DLD1 (cell line): ENCODE measurements around the gene TMC2.

Experiments used
- in situ Hi-C: cut with HindIII; loops from 2 replicates; pipeline ENCODE4 v1.10.0; 2017; ENCODE audit warnings: low sequenced_read_pairs

TMC2 gene

DNA sequence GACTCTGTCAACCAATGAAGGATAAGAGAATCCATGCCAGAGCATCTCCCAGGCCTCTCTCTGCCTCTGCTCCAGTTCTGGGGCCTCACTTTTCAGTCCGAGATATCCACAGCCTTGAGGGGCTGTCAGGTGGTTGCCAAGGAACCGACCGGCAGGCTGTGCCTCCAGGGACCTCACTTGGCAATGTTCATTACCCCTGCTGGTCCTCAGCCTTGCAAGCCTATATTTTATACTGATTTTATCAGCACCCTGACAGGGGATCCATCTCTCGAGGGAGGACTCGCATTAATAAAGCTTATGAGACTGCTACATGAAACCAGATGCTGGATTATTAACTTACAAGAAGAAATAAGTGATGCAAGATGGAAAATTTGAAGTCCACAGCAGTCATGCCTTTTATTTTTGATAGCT is 39.9 kb downstream of the TMC2 start:
- in situ Hi-C loops: no loop called here

DNA sequence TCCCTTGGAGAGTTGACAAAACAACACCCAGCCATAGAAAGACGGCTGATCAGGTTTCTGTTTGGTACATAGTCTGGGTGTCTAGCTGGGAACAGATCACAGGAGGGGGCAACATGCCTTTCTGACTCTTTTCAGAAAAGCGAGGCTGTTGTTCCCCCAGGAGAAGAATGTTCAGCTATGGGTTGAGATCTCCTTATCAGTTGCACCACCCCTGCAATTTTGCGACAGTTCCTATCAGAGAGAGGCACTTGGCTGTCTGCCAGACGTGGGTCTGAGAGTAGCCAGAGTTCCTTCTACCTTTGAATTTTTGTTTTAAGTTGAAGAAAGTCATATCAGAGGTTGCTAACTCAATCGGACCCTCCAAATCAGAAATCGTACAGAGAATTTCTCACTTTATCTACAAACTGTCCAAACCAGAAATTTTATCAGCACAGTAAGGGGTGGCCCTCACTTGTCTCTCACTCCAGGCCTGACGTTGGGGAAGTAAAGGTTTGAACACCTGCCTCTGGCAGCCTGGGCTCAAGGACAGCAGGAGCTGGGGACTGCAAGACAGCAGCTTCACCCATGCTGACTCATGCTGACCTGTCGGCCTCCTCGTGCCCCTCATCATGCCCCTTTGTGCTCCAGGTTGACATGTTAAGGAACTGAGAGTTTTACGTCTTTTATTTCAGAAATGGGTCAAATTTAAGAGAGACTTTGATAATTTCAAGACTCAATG is 42.3 kb downstream of the TMC2 start:
- in situ Hi-C loops: no loop called here

DNA sequence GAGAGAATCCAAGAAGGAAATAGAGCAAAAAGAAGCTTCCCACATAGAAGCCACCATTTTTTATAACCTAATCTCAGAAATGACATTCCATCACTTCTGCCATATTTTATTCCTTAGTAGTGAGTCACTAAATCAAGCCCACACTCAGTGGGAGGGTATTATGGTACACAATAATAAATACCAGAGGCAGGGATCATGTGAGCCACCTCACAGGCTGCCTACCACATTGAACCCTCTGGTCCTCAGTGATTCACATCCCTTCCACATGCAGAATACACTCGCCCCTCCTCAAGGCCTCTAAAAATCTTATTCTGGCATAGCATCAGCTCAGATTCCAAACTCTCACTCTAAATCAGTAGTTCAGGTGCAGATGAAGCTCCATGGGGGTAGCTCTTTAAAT is 49.4 kb downstream of the TMC2 start:
- in situ Hi-C loops: no loop called here

DNA sequence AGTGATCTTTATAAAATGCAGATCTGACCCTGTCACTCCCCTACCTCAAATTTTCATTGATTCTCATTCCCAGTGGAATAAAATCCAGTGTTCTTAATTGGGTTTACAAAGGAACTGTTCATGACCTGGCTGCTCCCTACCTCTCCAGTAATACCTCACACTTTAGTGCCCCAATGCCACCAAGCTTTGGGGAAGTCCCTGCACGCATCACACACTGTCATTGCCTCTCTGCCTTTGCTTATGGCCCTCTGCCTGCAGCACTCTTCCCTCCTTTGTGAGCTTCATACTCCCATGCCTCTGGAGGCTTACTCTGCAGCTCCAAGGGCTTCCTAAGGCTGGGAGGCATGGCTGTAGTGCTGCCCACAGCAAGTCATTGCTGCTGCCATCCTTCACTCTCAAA is 57.4 kb downstream of the TMC2 start:
- in situ Hi-C loops: no loop called here

DNA sequence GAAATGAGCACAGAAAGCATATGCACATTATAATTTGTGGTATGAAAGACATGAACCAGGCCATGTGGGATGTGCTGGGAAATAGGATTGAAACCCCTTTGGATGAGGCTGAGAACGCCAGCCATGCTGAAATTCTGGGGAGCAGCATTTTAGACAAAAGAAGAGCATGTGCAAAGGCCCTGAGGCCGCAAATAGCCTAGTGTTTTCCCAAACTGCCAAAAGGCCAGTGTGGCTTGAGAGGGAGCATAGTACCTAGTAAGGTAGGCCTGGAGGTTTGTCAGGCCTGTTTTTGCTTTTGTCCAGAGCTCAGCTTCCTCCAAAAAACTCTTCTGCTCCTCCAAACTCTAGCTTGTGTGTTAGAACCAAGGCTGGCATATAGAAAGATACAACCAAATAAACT is 58.7 kb downstream of the TMC2 start:
- in situ Hi-C loops: no loop called here

DNA sequence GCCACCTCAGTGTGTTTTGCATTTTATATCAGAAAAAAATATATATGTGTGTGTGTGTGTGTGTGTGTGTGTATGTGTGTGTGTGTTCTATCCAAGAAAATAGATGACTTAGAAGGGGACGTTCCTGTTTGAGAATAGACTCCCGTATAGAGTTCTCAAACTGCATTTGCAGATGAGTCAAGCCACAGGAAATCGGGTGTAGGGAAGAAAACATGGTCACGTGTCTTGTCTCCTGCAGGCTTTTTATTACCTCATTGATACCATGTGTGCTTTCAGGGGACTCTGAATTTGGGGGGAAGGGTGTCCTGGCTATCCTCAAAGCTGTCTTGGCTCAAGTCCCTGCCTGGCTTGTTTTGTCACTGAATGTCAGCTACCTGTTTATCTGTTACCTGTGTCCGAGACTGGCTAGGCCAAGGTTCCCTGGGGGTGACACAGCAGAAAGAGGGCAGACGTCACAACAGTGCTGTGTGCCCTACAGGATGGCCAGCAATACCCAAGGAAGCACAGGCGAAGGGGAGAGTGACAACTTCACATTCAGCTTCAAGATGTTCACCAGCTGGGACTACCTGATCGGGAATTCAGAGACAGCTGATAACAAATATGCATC is 60.4 kb downstream of the TMC2 start:
- in situ Hi-C loops: no loop called here

DNA sequence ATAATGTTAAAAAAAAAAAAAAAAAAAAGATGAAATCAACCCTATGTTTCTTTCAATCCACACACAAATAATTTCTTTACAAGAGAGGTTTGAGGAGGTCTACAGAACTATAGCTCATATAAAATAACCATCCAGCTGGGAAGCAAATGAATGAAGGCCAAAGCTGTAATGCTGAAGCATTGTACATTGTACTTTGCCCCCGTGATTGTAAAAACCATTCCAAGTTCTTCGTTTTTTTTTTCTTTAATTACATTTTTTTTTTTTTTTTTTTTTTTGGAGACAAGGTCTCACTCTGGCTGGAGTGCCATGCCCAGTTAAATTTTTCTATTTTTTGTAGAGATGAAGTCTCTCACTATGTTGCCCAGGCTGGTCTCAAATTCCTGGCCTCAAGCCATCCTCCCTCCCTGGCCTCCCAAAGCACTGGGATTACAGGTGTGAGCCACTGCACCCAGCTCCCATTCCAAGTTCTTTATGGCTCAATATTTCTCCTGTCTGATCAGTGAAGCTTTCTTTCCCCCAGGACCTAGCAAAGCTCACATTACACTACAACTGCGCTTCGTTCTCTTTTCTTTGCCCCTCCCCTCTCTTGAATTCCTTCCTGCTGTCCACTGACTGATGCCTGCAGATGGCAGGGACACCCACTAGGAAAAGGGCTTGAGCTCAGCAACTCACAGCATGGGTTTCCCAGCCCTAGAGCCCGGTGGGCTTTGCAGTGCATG is 63.1 kb downstream of the TMC2 start:
- in situ Hi-C loops: no loop called here

DNA sequence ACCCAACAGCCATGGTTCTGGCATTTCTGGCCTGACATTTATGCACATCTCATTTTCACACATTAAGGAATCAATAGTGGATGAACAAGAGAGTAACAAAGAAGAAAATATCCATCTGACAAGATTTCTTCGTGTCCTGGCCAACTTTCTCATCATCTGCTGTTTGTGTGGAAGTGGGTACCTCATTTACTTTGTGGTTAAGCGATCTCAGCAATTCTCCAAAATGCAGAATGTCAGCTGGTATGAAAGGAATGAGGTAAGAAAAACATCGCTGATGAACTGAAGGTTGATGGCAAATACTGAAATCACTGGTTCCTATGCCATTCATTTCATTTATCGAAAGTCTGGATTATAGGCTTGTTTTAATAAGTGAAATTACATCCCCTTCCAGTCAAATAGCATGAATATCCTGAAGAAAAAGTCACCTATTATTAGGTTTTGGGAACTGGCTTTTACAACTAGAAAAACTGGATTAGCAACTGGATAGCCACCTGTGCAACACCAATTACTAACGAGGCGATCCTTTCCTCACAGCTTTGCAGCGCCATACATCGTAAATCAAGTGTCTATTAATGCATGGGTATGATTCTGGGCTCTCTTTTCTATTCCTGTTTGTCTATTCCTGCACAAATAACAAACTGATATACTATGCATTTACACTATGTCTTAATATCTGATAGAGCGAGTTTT is 65.8 kb downstream of the TMC2 start:
- in situ Hi-C loops: no loop called here

DNA sequence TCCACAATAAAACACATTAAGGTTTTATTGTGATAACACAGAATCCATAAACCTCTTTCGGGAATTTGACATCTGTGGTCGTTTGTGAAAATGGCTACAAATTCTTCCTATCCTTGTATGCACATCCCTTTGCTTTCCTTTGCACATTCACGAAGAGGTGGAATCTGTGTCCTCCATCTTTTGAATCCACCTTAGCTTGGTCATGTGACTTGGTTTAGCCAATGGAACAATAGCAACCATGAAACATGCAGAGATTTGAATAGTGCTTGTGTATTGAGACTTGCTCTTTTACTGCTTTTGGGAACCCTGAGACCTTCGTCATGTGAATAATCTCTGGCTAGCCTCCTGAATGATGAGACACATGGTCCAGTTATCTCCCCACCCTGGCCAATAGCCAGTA is 66.4 kb downstream of the TMC2 start:
- in situ Hi-C loops: no loop called here

DNA sequence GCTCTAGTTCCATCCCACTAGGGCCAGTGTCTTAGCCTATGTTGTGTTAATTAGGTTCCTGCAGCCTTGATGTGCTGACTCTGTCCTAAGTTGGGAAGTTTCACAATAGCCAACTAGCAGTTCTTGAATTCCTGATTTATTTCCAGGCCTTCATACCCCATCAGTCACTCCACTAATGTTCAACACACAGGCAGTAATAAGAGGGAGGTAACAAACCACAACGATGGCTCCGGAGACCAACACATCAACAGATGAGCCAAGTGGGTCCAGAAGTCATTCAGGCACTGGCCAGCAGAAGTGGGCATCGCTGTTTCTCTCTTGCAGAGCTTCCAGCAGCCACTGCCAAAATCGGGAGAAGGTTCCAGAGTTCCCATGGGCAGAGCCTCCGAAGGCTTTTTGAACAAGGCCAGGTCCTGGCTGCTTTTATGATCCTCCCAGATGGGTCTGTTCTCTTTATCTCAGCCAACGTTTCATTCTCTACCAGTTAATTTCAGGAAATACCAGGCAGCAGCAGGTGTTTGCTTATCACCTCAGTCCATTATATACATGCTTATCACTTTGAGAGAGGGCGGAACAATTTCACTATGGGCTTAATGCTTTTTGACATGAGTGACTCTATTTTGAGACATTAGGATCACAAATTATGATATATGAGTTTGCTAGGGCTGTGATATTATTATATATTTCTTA is 67.6 kb downstream of the TMC2 start:
- in situ Hi-C loops: no loop called here

DNA sequence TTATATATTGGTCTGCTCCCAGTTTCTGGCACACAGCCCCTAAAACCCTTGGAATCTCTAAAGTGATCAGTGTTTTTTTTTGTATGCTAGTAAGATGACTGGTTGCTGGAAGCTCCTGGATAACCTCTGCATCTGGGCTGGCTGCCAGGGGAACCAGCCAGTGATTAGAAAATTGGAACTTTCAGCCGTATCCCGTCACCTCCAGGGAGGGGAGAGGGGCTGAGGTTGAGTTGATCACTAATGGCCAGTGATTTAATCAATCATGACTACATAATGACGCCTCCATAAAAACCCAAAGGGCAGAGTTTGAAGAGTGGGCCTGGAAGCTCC is 68.1 kb downstream of the TMC2 start:
- in situ Hi-C loops: no loop called here

DNA sequence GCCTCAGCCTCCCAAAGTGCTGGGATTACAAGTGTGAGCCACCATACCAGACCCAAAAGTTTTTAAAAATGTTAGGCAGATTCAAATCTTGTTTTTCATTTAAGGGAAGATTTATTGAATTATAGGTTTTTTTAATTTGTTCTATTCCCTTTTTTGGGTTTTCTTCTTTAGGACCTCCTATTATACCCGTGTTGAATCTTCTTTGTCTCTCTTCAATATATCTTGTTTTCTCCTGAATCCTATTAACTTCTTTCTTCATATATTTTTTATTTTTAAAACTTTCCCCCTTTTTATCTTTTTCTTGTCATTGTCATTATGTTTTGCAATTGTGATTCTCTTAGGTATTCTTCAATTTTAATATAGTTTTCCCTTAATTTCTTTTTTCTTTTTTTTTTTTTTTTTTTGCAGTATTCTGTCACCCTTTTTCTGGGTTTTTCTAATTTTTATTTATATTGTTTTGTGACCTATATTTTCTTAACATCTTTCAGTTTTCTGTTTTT is 70.2 kb downstream of the TMC2 start:
- in situ Hi-C loops: no loop called here

DNA sequence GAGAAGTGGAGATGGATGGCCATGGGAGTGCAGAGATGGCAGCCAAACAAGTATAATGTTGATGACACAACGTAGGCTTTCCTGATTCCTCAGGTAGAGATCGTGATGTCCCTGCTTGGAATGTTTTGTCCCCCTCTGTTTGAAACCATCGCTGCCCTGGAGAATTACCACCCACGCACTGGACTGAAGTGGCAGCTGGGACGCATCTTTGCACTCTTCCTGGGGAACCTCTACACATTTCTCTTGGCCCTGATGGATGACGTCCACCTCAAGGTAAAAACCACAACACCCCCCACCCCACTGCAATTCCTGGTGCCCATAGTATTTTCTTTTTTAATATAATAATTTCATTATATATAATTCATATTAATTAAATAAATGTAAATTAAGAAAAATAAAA is 74.0 kb downstream of the TMC2 start:
- in situ Hi-C loops: no loop called here

DNA sequence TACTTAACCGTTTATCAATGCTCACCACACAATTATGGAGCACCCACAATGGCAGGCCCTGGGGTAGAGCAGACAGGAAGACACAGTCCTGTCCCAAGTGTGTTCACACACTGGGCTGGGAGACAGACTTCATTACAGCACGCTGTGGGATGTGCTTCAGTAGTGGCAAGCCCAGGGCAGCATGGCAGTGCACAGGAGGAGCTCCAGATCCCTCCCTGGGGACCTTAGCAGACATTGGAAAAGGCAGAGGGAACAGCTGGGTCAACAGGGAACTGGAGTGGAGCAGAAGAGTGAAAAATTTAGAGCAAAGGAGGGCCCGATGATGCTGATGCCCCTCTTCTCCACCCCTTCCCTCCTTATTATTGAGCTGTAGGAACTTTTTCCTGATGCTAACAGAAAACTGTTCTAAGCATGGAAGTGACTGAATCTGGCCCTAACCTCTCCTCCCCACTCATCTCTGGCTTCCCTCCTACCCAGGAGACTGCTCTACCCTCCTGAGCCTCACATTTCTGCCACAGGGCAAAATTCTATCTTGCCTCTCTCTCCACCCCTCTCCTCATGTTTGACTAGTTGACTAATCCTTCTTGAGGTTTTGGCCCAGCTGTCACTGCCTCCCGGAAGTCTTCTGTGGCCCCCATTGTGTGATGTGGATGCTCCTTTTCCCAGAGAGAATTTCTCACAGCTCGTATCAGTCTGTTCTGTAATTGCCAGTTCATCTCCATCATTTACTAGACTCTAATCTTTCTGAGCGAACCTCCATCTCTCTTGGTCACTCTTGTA is 74.8 kb downstream of the TMC2 start:
- in situ Hi-C loops: no loop called here

DNA sequence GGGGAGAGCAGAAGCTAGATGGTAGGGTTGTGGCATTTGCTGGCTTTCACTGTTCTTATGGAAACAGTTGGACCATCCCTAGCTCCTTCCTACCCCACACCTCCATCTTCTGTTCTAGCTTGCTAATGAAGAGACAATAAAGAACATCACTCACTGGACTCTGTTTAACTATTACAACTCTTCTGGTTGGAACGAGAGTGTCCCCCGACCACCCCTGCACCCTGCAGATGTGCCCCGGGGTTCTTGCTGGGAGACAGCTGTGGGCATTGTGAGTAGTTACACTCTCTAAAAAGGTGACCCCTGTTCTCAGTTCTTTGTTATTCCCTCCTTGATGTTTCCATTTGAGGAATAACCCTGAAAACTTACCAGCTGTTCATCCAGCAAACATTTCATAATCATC is 75.7 kb downstream of the TMC2 start:
- in situ Hi-C loops: no loop called here

DNA sequence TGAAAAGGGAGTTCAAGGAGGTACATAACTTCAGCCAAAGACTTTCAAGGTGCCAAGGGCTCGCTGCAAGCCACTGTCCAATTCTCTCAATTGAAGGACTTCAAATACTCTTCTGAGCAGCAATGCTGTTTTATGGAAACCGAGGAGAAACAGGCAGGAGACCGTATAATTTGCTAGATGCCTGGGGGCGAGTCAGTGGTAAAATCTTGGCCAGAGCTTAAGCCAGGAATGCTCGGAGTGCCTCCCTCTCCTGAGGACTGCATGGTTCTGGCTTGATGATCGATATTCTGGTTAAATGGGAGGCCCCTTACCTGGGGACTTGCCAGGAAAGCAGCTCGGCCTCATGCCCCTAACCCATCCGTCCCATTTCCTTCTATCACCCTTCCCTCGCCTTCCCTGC is 80.3 kb downstream of the TMC2 start:
- in situ Hi-C loops: no loop called here

DNA sequence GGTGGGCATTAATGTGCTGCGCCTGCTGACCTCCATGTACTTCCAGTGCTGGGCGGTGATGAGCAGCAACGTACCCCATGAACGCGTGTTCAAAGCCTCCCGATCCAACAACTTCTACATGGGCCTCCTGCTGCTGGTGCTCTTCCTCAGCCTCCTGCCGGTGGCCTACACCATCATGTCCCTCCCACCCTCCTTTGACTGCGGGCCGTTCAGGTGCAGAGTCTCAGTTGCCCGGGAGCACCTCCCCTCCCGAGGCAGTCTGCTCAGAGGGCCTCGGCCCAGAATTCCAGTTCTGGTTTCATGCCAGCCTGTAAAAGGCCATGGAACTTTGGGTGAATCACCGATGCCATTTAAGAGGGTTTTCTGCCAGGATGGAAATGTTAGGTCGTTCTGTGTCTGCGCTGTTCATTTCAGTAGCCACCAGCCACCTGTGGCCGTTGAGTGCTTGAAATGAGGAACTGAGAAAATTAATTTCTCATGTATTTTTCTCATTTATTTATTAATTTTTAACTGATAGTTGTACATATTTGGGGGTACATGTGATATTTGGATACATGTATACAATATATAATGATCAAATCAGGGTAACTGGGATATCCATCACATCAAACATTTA is 80.8 kb downstream of the TMC2 start:
- in situ Hi-C loops: no loop called here

DNA sequence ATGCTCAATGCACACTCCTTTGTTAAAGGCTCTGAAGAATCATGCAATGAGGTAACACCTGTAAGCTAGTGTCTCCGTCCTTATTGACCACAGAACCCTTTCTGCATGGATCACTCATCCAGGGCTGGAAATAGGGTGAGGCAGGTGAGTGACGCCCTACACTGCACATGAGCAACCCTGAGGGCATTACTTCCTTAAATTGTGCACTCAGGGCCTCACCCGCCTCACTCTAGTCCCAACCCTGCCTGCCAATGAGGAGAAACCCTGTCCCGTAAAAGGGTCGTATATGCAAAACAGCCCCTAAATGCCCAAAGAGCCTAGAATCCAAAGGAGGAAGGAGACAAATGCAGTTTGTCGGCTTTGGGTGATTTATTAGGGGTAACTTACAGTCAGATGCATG is 82.4 kb downstream of the TMC2 start:
- in situ Hi-C loops: no loop called here

DNA sequence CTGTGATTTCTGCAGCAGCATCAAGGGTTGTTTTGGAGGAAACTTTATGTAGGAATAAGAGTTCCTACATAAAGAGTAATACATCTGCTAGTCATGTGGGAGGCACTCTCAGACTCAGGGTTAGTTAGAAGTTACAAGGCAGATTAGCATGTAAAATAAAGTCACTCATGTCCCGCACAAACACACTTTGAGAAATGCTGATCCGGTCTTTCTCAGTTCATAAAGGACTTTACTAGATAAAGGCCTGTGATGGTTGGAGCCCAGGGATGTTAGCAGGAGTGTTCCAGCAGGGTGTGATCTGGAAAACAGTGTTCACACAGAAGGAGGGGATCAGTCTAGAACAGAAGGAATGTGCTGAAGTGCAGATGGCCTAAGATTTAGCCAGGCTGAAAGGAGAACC is 83.0 kb downstream of the TMC2 start:
- in situ Hi-C loops: no loop called here
